GM23338 (cell line): ENCODE measurements around the gene RGS2. TPM values are rescaled to one million over a fixed set of nuclear protein-coding genes. Genes with fewer than 3 reads are reported as not detected.

Experiments
- ATAC-seq: fragments of 200-7000 bp; cut with Tn5 transposase; 3 replicates; pipeline ENCODE4 v1.9.1; 2020
- DNase-seq: peaks from one replicate; pipeline ENCODE4 v3.0.0-alpha.2; 2015; ENCODE audit warnings: low spot score
- H2AFZ ChIP-seq: fragments of 200-600 bp; sonication (generic); 2 replicates; pipeline ENCODE4 v1.8.0; 2016; ENCODE audit warnings: antibody characterized with exemption, mild to moderate bottlenecking, moderate library complexity
- H3F3A ChIP-seq: fragments of 200-600 bp; sonication (generic); replicated peaks from 2 replicates; pipeline ENCODE4 v1.8.0; 2017; ENCODE audit warnings: antibody characterized with exemption, mixed run types, low read depth
- H3K27ac ChIP-seq: fragments of 200-600 bp; sonication (generic); 2 replicates; pipeline ENCODE4 v1.6.1; 2016; ENCODE audit warnings: low read depth
- H3K27me3 ChIP-seq: fragments of 200-600 bp; sonication (generic); 2 replicates; pipeline ENCODE4 v1.8.0; 2016; ENCODE audit warnings: mild to moderate bottlenecking, mixed run types, moderate library complexity; ENCODE audit not compliant: insufficient read depth
- H3K36me3 ChIP-seq: fragments of 200-600 bp; sonication (generic); 2 replicates; pipeline ENCODE4 v1.8.0; 2016; ENCODE audit warnings: mild to moderate bottlenecking; ENCODE audit not compliant: insufficient read depth
- H3K4me1 ChIP-seq: fragments of 200-600 bp; sonication (generic); 2 replicates; pipeline ENCODE4 v1.8.0; 2016; ENCODE audit warnings: mild to moderate bottlenecking, moderate library complexity; ENCODE audit not compliant: insufficient read depth
- H3K4me2 ChIP-seq: fragments of 200-600 bp; sonication (generic); 2 replicates; pipeline ENCODE4 v1.7.1; 2017; ENCODE audit warnings: mixed run types
- H3K4me3 ChIP-seq: fragments of 200-600 bp; sonication (generic); 2 replicates; pipeline ENCODE4 v1.6.1; 2016; ENCODE audit warnings: mixed run types
- H3K79me2 ChIP-seq: fragments of 200-600 bp; sonication (generic); replicated peaks from 2 replicates; pipeline ENCODE4 v1.8.0; 2017; ENCODE audit warnings: mild to moderate bottlenecking; ENCODE audit not compliant: insufficient read depth
- H3K9me2 ChIP-seq: fragments of 200-600 bp; sonication (generic); 2 replicates; pipeline ENCODE4 v1.8.0; 2017; ENCODE audit not compliant: insufficient read depth
- H4K20me1 ChIP-seq: fragments of 200-600 bp; sonication (generic); replicated peaks from 2 replicates; pipeline ENCODE4 v1.8.0; 2017; ENCODE audit warnings: mild to moderate bottlenecking; ENCODE audit not compliant: insufficient read depth
- H3K27ac Mint-ChIP-seq: 2 replicates; pipeline ENCODE4 v1.8.0; 2020; ENCODE audit warnings: inconsistent platforms, mild to moderate bottlenecking, moderate library complexity, mixed read lengths
- H3K27me3 Mint-ChIP-seq: 3 replicates; pipeline ENCODE4 v1.8.0; 2022; ENCODE audit warnings: low read depth, mild to moderate bottlenecking, moderate library complexity, mixed read lengths, inconsistent platforms; ENCODE audit not compliant: insufficient read depth, poor library complexity
- H3K36me3 Mint-ChIP-seq: 3 replicates; pipeline ENCODE4 v1.8.0; 2021; ENCODE audit warnings: low read depth, mild to moderate bottlenecking, inconsistent platforms, moderate library complexity, mixed read lengths
- H3K4me1 Mint-ChIP-seq: 3 replicates; pipeline ENCODE4 v1.8.0; 2020; ENCODE audit warnings: mild to moderate bottlenecking, inconsistent platforms, mixed read lengths
- H3K4me3 Mint-ChIP-seq: 3 replicates; pipeline ENCODE4 v1.8.0; 2021; ENCODE audit warnings: moderate library complexity, mild to moderate bottlenecking, inconsistent platforms, mixed read lengths
- H3K9me3 Mint-ChIP-seq: 3 replicates; pipeline ENCODE4 v1.8.0; 2020; ENCODE audit warnings: moderate library complexity, mild to moderate bottlenecking, inconsistent platforms, mixed read lengths
- CREB1 ChIP-seq: fragments of 250-450 bp; sonication (Bioruptor Pico); IDR thresholded peaks from 2 replicates; pipeline ENCODE4 v1.5.0; 2020; ENCODE audit warnings: low read depth, mild to moderate bottlenecking, moderate library complexity
- CTCF ChIP-seq, 2 experiments: fragments of 200-600 bp in 1 of 2; sonication (generic) in 1 of 2; conservative IDR thresholded peaks; 2 replicates each; pipeline versions ENCODE4 v1.5.1 to v1.6.1; 2016 to 2017; ENCODE audit warnings: antibody characterized with exemption in 2 of 2, low read depth in 2 of 2, mild to moderate bottlenecking in 2 of 2, moderate library complexity in 1 of 2
- ETS1 ChIP-seq: IDR thresholded peaks from 2 replicates; pipeline ENCODE4 v1.6.1; 2016; ENCODE audit warnings: antibody characterized with exemption
- EZH2 ChIP-seq: fragments of 200-600 bp; sonication (generic); IDR thresholded peaks from one replicate; pipeline ENCODE4 v1.8.0; 2017; ENCODE audit warnings: antibody characterized with exemption, mild to moderate bottlenecking, low read depth; ENCODE audit not compliant: unreplicated experiment
- EZH2phosphoT487 ChIP-seq: fragments of 200-600 bp; sonication (generic); IDR thresholded peaks from one replicate; pipeline ENCODE4 v1.8.1; 2018; ENCODE audit warnings: antibody characterized with exemption; ENCODE audit not compliant: unreplicated experiment
- JUNB ChIP-seq: IDR thresholded peaks from one replicate; pipeline ENCODE4 v1.6.1; 2016; ENCODE audit warnings: antibody characterized with exemption; ENCODE audit not compliant: unreplicated experiment
- NANOG ChIP-seq: IDR thresholded peaks from 2 replicates; pipeline ENCODE4 v1.6.1; 2016; ENCODE audit warnings: antibody characterized with exemption, borderline replicate concordance
- POLR2AphosphoS5 ChIP-seq: IDR thresholded peaks from 2 replicates; pipeline ENCODE4 v1.6.1; 2016; ENCODE audit warnings: antibody characterized with exemption, low read depth
- REST ChIP-seq: IDR thresholded peaks from one replicate; pipeline ENCODE4 v1.6.1; 2018; ENCODE audit warnings: antibody characterized with exemption; ENCODE audit not compliant: unreplicated experiment
- STAT1 ChIP-seq: IDR thresholded peaks from one replicate; pipeline ENCODE4 v1.6.1; 2016; ENCODE audit warnings: antibody characterized with exemption; ENCODE audit not compliant: unreplicated experiment
- ZNF114 ChIP-seq: fragments of 250-450 bp; sonication (Bioruptor Pico); IDR thresholded peaks from 2 replicates; pipeline ENCODE4 v1.5.0; 2020; ENCODE audit warnings: mild to moderate bottlenecking, moderate library complexity
- ZNF331 ChIP-seq: fragments of 250-450 bp; sonication (Bioruptor Pico); IDR thresholded peaks from 2 replicates; pipeline ENCODE4 v1.5.0; 2020; ENCODE audit warnings: low read depth, mild to moderate bottlenecking, moderate library complexity
- ZNF462 ChIP-seq: fragments of 250-450 bp; sonication (Bioruptor Pico); IDR thresholded peaks from 2 replicates; pipeline ENCODE4 v1.5.0; 2020; ENCODE audit warnings: mild to moderate bottlenecking, moderate library complexity
- polyA plus RNA-seq: library from polyadenylated mRNA; unstranded; fragments of >200 nt; fragmentation: Nextera tagmentation; extraction: Ambion mirVana; gene quantifications from 2 replicates; pipeline ENCODE4 v1.2.1, GENCODE V29; 2016
- total RNA-seq: library from RNA; depleted of rRNA; stranded (reverse); fragments of >200 nt; shearing (Covaris generic); gene quantifications from 2 replicates; pipeline ENCODE4 v1.2.3, GENCODE V29; 2014

Gene RGS2
- total and polyA plus RNA-seq, 2 experiments from 2014 or later: 13.8 to 24.8 TPM

- Histone ChIP-seq H4K20me1 (no peaks in the 10 kb centered on the region), H3K4me1 (peaks cover 5% of the 10 kb centered on the region; the same call in 1 of the 2 replicates), H3K27me3 (no peaks in the 10 kb centered on the region), H3K9me2 (no peaks in the 10 kb centered on the region; the same call in 1 of the 2 replicates), H3K36me3 (no peaks in the 10 kb centered on the region), H3K79me2 (no peaks in the 10 kb centered on the region), H2AFZ (no peak overlapping the region), H3K27ac (no peak overlapping the region), H3K4me3 (no peak overlapping the region), H3K4me2 (no peak overlapping the region), H3F3A (no peaks in the 10 kb centered on the region)
- Mint-ChIP-seq H3K27ac (no peak overlapping the region), H3K36me3 (no peaks in the 10 kb centered on the region), H3K27me3 (no peaks in the 10 kb centered on the region), H3K9me3 (peaks cover 9% of the 10 kb centered on the region; the same call in 2 of the 3 replicates), H3K4me1 (peaks cover 3% of the 10 kb centered on the region; the same call in 2 of the 3 replicates), H3K4me3 (no peak overlapping the region)
- TF ChIP-seq NANOG: no peak
- TF ChIP-seq STAT1: no peak
- no peak for TF ChIP-seq CREB1 (CRISPR knock-in tag)
- TF ChIP-seq ETS1: no peak
- TF ChIP-seq ZNF114 (CRISPR knock-in tag): no peak
- no peak for TF ChIP-seq ZNF462
- no peak for TF ChIP-seq POLR2AphosphoS5
- no peak for TF ChIP-seq CTCF (conservative IDR thresholded peaks at IDR 0.05; ENCODE audit: low read depth in 2 of 2)
- TF ChIP-seq EZH2: no peak
- no peak for TF ChIP-seq ZNF331 (CRISPR knock-in tag)
- no peak for TF ChIP-seq EZH2phosphoT487
- no peak for TF ChIP-seq JUNB
- TF ChIP-seq REST: no peak
- no peak for ATAC-seq
- DNase-seq: no peak
These were observed 33.2 kb upstream of the RGS2 start for GRCh38 chr1:192775631-192776030.
